Measurements from ENCODE around the gene ARVCF. TPM values are rescaled to one million over a fixed set of nuclear protein-coding genes. Genes with fewer than 3 reads are reported as not detected.

Gene ARVCF
- polyA plus RNA-seq, 1 donor from 2014 or later, result 112 TPM

GRCh38 chr22:20063271-20064139 is 46.9 kb upstream of the ARVCF start:
- no peaks in the 10 kb centered on the region for H3F3A ChIP-seq (ENCODE audit: insufficient read depth, low read length, poor library complexity, severe bottlenecking)
- no peak for TF ChIP-seq EP300 (conservative IDR thresholded peaks at IDR 0.05; ENCODE audit: poor library complexity, severe bottlenecking)
- no peak for TF ChIP-seq MXI1 (conservative IDR thresholded peaks at IDR 0.05; ENCODE audit: poor library complexity, severe bottlenecking)
- no peak for TF ChIP-seq RAD21 (conservative IDR thresholded peaks at IDR 0.05)
- TF ChIP-seq POLR2AphosphoS5 (IDR thresholded peaks at IDR 0.05), result no peak
- no peak for TF ChIP-seq SMC3 (conservative IDR thresholded peaks at IDR 0.05; ENCODE audit: poor library complexity)
- TF ChIP-seq CTCF (IDR thresholded peaks at IDR 0.05; ENCODE audit: poor library complexity, severe bottlenecking), result no peak
- no peak for TF ChIP-seq TAF1 (IDR thresholded peaks at IDR 0.05; ENCODE audit: low read depth)
- TF ChIP-seq EZH2 (IDR thresholded peaks at IDR 0.05; ENCODE audit: borderline replicate concordance, insufficient read depth, low read length, poor library complexity, severe bottlenecking), result no peak
- no peak for TF ChIP-seq REST (IDR thresholded peaks at IDR 0.05; ENCODE audit: borderline replicate concordance)
- H2AFZ ChIP-seq (ENCODE audit: low read depth, low read length), result no peak overlapping the region
- H3K36me3 ChIP-seq (ENCODE audit: insufficient read depth, low read length), result no peaks in the 10 kb centered on the region
- no peak overlapping the region for H3K4me3 ChIP-seq (ENCODE audit: low read length)
- no peaks in the 10 kb centered on the region for H3K27me3 ChIP-seq (ENCODE audit: insufficient read depth, low read depth, low read length)
- no peaks in the 10 kb centered on the region for H3K79me2 ChIP-seq (replicated peaks; ENCODE audit: insufficient read depth, low read length)
- no peak overlapping the region for H3K27ac ChIP-seq (ENCODE audit: low read length)
- H3K9ac ChIP-seq (ENCODE audit: low read length), result no peak overlapping the region
- H3K9me2 ChIP-seq (ENCODE audit: insufficient read depth, low read length), result no peaks in the 10 kb centered on the region
- H4K20me1 ChIP-seq (ENCODE audit: insufficient read depth), result no peaks in the 10 kb centered on the region
- no peak overlapping the region for H3K4me2 ChIP-seq (ENCODE audit: low read length)
- no peaks in the 10 kb centered on the region for H3K9me3 ChIP-seq (ENCODE audit: low read length)

- no peaks in the 10 kb centered on the region for H3K9me2 ChIP-seq (ENCODE audit: insufficient read depth, low read length)
- no peaks in the 10 kb centered on the region for H3K36me3 ChIP-seq (ENCODE audit: insufficient read depth, low read length)
- no peaks in the 10 kb centered on the region for H3K9me3 ChIP-seq (ENCODE audit: low read length)
- H3K4me2 ChIP-seq (ENCODE audit: low read length), result no peak overlapping the region
- H3F3A ChIP-seq (ENCODE audit: insufficient read depth, low read length, poor library complexity, severe bottlenecking), result no peaks in the 10 kb centered on the region
- H3K27me3 ChIP-seq (ENCODE audit: insufficient read depth, low read depth, low read length), result no peaks in the 10 kb centered on the region
- no peaks in the 10 kb centered on the region for H3K79me2 ChIP-seq (replicated peaks; ENCODE audit: insufficient read depth, low read length)
- H3K27ac ChIP-seq (ENCODE audit: low read length), result no peak overlapping the region
- TF ChIP-seq TAF1 (IDR thresholded peaks at IDR 0.05; ENCODE audit: low read depth) (no peak), SMC3 (conservative IDR thresholded peaks at IDR 0.05; ENCODE audit: poor library complexity) (no peak), EZH2 (IDR thresholded peaks at IDR 0.05; ENCODE audit: borderline replicate concordance, insufficient read depth, low read length, poor library complexity, severe bottlenecking) (no peak), POLR2AphosphoS5 (IDR thresholded peaks at IDR 0.05) (no peak), CTCF (IDR thresholded peaks at IDR 0.05; ENCODE audit: poor library complexity, severe bottlenecking) (no peak), RAD21 (conservative IDR thresholded peaks at IDR 0.05) (no peak), MXI1 (conservative IDR thresholded peaks at IDR 0.05; ENCODE audit: poor library complexity, severe bottlenecking) (no peak), REST (IDR thresholded peaks at IDR 0.05; ENCODE audit: borderline replicate concordance) (no peak), EP300 (conservative IDR thresholded peaks at IDR 0.05; ENCODE audit: poor library complexity, severe bottlenecking) (no peak)
- H2AFZ ChIP-seq (ENCODE audit: low read depth, low read length), result no peak overlapping the region
- no peak overlapping the region for H3K4me3 ChIP-seq (ENCODE audit: low read length)
- no peaks in the 10 kb centered on the region for H4K20me1 ChIP-seq (ENCODE audit: insufficient read depth)
- H3K9ac ChIP-seq (ENCODE audit: low read length), result no peak overlapping the region
These were observed 46.1 kb upstream of the ARVCF start for GRCh38 chr22:20062766-20063083.

All from neural cell (in vitro differentiated cells).